Measurements from ENCODE around the gene GPC1.
"Not testable (repeated sequence)": the region's sequence is repeated elsewhere in the genome, so short reads cannot be mapped to it uniquely, and the experiment has no call there.

GPC1 gene, protein sequence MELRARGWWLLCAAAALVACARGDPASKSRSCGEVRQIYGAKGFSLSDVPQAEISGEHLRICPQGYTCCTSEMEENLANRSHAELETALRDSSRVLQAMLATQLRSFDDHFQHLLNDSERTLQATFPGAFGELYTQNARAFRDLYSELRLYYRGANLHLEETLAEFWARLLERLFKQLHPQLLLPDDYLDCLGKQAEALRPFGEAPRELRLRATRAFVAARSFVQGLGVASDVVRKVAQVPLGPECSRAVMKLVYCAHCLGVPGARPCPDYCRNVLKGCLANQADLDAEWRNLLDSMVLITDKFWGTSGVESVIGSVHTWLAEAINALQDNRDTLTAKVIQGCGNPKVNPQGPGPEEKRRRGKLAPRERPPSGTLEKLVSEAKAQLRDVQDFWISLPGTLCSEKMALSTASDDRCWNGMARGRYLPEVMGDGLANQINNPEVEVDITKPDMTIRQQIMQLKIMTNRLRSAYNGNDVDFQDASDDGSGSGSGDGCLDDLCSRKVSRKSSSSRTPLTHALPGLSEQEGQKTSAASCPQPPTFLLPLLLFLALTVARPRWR

DNA sequence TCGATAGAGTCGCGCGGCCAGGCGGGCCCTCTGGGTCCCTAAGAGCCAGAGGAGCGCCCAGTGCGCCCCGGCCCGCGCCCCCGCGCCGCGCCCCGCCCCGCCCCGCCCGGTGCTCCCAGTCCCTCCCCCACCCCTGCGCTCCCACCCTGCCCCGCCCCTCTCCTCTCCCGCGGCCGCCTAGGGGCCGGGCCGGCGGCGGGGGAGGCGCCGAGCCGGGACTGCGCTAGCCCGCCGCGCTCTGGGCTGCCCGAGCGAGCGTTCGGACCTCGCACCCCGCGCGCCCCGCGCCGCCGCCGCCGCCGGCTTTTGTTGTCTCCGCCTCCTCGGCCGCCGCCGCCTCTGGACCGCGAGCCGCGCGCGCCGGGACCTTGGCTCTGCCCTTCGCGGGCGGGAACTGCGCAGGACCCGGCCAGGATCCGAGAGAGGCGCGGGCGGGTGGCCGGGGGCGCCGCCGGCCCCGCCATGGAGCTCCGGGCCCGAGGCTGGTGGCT is at the start of gene GPC1:
Gene GPC1, plus strand, starts transcription at position 207 of the 491 bp plus-strand sequence. Its CDS starts 256 bp downstream, at position 463.
- DNase-seq (ENCODE audit: low read depth in 2 of 2), result peak; percentile 43 to 44

DNA sequence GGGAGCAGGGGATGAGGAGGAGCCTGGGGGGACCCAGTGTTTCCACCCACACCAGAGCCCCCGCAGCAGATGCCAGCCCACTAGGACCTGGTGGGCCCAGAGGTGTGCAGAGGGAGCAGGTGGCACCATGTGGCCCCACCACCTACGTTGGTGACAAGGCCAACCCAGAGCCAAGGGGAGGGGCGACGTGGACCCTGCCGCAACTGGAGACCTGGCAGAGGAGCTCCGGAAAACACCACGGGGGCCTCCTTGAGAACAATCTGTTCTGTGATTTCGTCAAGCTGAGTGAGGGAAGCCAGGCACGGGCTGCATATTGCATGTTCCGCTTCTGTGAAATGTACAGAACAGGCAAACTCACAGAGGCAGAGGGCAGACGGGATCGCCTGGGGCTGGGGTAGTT is 49.1 kb upstream of the GPC1 start:
- no peak for DNase-seq (ENCODE audit: low read depth in 2 of 2)

- not testable (repeated sequence) for DNase-seq (ENCODE audit: low read depth in 2 of 2)
Observed at GRCh38 chr2:240386743-240387142, 48.7 kb upstream of the GPC1 start.

DNA sequence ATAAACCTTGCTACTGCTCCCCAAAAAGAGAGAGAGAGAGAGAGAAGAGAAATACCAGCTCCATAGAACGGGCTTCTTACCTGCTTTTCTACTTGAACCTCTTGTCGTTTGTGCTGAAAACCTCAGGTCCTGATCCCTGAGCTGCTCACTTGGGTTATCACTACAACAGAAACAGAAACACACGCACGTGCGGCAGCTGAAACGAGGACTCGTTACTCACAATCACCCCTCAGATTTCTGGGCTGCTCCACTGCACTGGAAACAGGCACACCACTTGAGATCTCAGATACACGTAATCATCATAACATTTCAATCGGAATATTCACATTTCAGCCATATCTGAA is 48.2 kb upstream of the GPC1 start:
- DNase-seq (ENCODE audit: low read depth in 2 of 2), result no peak

GRCh38 chr2:240387669-240388358 is 47.6 kb upstream of the GPC1 start:
- peak; percentile 69 to 75 for DNase-seq (ENCODE audit: low read depth in 2 of 2)

DNA sequence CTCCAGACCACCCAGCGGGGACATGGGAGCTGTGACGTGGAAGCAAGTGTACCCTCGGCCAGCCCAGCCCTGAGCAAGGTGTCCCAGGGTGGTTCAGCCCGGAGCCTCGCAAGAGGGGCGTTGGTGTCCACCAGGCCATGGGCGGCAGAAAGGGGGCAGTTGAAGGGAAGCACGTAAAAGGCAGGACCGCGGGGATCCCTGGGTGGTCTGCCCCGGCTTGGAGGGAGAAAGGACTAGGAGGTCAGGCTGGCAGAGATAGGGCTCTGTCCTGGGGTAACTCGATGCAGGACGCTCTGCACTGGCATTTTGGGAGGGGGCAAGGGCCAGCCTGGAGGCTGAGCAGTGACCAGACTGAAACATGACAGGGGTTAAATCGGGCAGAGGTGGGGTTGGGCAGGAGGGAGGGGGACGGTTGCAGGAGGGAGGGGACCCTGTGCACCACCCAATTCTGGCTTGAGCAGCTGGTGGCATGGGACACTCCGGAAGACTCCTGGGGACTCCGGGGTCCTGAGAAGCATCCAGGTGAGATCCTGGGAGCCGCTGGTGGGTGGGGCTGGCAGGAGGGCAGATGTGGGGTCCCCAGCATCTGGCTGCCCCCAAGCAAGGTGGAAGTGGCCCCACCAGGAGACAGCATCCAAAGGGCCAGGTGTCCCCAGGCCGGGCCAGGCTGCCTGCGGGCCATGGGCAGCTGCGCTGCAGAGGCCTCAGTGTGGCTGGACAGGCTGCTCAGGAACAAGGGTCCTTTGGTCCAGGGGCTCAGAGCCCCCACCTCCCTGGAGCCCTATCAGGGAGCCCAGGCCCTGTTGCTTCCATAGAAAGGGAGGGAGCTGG is 46.8 kb upstream of the GPC1 start:
- DNase-seq (ENCODE audit: low read depth in 2 of 2), result no peak

- DNase-seq (ENCODE audit: low read depth in 2 of 2), result no peak
Observed at GRCh38 chr2:240389302-240389805, 46.1 kb upstream of the GPC1 start.

GRCh38 chr2:240390091-240391073 is 45.1 kb upstream of the GPC1 start:
- no peak for DNase-seq (ENCODE audit: low read depth in 2 of 2)

DNA sequence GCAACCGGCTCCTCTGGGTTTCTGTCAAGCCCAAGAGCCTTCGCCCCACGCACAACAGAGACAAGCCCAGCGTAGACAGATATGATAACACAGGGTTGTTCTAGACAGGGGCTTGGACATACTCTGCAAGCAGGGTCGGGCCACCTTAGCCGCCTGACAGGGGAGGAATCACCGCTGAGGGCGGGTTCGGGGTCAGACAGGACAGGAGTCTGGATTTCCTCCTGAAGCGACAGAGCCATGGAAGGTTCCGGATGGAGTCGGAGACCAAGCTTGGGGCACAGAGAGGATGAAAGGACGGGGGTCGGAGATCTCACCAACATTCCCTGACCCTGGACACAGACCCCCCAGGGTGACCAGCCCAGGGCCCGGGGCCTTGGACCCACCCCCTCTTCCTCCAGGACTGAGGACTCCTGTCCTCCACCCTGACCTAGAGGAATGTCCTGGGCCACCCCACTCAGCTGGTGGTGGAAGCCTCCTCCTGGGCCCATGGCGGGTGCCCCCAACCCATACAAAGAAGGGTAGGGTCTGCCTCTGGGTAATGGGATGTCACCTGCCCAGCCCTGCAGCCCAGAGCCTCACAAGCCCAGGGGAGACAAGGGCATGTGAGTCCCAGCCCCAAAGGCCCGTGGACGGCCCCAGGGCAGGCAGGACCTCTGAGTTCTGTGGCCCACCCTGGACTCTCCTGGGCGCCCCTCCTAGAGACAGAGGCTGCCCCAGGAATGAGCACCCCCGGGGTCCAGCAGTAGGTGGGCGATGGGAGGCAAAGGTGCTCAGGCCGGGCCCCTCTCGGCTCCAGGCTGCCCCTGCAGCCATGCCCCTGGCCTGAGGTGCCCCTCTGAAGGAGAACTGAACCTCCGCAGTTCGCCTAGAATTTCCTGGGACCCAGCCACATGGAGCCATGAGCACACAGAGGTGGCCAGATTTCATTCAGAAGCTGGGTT is 44.1 kb upstream of the GPC1 start:
- no peak for DNase-seq (ENCODE audit: low read depth in 2 of 2)

- no peak for DNase-seq (ENCODE audit: low read depth in 2 of 2)
Observed at GRCh38 chr2:240392084-240392947, 43.1 kb upstream of the GPC1 start.

DNA sequence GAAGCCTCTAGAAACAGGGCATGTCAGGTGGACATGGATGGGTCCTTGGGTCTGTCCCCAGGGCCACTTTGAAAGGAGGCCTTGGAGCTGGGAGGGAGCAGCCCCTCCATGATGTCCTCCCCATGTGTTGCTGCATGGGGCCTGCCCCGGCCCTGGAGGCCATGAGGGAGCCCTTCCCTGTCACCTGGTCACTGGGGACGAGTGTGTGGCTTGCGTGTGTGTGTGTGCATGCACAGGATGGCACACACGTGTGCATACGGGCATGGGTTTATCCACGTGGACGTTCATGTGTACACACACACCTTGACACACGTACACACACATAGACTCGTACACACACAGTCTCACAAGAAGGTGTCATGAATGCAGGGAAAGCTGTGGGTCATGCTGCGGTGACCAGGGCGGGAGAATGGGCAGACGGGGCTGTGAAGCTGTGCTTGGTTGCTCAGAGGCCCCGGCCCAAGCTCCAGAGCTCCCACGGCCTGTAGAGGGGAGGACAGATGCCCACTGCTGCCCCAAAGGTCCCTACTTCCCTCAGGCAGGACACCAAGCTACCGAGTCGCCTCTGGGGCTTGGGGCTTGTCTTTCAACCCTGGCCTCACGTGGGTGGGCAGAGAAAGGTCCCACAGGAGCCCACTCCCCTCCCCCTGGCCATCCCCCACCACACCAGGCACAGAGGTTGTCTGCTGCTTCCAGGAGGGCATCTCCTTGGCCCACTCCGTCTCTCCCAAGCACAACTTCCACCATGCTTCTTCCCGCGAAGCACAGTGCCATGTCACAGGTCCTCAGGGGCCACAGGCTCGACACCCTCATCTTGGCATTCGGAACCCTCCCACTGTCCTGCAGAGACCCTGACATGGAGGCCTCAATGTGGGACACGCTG is 42.3 kb upstream of the GPC1 start:
- no peak for DNase-seq (ENCODE audit: low read depth in 2 of 2)

DNA sequence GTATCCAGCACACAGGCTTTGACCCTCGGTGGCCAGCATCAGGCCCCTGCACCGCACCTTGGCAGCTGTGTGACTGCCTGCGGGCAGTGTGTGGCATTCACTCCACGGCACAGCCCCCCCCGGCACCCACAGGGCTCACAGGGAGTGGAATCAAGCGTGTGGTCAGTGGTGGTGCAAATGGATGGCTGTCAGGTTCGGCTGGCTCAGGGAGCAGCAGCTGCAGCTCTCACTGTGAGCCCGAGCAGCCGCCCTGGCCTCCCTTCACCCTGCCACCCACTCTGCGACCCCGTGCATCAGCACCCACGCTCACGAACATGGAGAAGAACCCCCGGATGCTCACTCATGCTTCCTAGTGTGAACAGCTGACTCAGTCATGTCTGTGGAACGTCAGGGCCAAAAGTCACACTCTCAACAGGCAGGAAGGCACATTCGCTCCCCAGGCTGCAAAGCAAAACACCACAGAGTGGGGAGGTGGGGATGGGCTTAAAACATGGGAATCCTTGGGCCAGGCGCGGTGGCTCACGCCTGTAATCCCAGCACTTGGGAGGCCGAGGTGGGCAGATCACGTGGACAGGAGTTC is 41.5 kb upstream of the GPC1 start:
- no peak for DNase-seq (ENCODE audit: low read depth in 2 of 2)

GRCh38 chr2:240394549-240394948 is 40.9 kb upstream of the GPC1 start:
- DNase-seq (ENCODE audit: low read depth in 2 of 2), result no peak

DNA sequence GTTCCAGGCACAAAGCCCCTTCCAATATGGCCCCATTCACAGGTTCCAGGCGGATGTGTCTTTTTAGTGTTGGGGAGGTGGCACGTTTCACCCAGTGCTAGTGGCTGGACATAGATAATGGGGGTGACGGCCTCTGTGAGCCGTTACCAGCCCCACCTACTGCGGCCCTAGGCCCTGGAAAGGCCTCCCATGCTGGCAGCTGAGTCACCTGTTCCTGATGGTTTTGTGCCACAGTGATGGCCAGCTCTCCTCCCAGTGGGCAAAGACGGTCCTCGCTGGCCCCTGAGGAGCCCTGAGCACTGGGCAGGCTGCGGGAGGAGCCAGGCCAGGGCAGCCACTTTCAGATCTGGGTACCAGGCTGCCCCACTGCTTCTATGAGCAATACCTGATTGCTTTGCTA is 40.0 kb upstream of the GPC1 start:
- no peak for DNase-seq (ENCODE audit: low read depth in 2 of 2)

DNA sequence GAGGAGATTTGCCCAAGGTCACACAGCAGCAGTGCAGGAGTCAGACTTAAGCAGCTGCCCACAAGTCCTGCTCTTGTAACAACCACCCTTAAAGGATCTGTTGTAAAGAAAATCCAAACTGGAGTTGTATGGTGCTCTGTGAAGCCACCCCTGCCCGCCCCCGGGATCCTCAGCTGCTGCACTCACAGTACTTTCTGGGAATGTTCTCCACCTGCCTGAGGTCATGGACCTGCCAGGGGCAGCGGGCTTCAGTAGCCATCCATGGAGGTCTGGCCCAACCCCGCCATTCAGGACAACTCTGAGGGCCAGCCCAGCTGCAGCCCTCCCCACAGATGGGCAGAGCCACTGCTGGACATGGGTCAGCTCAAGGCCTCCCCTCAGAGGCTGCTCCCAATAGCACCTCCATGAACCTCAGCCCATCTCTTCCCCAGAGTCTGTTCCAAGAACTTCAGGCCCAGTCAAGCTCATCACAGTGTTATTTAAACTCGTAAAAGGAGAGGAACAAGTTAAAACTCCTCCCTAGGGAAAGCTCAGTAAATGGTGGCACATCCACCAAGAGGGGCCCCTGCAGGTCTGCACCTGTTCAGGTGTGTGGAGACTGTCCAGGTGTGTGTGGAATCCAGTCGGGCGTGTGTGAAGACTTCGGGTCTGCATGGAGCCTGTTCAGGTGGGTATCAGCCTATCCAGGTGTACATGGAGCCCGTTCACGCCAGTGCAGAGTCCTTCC is 39.4 kb upstream of the GPC1 start:
- no peak for DNase-seq (ENCODE audit: low read depth in 2 of 2)

Measured in fibroblast of skin of left biceps (primary cell).